IMR-90 (cell line): ENCODE measurements around the gene RP2. TPM values are rescaled to one million over a fixed set of nuclear protein-coding genes. Genes with fewer than 3 reads are reported as not detected.
A peak's percentile ranks its signal among the peaks of the same experiment; 100 is the strongest.

Source experiments
- ATAC-seq: fragments of 200-7000 bp; cut with Tn5 transposase; 2 replicates; pipeline ENCODE4 v1.9.1; 2020; ENCODE audit warnings: low read depth, mild to moderate bottlenecking, moderate library complexity
- BruUV-seq: library from RNA; stranded (reverse); fragments of 400-500 nt; replicated peaks from 2 replicates; lab custom pipeline; 2021; lab: Mats Ljungman, UMichigan
- CTCF ChIA-PET: fragments of 300-600 bp; formaldehyde crosslinking; extraction: SDS; loops from one replicate; lab custom pipeline; 2021; ENCODE audit warnings: antibody characterized with exemption; lab: Yijun Ruan, JAX
- POLR2A ChIA-PET: fragments of 300-600 bp; sonication (Branson Sonifier 250); formaldehyde crosslinking; loops from one replicate; lab custom pipeline; 2022; ENCODE audit warnings: antibody characterized with exemption; ENCODE audit not compliant: unreplicated experiment; lab: Charles Lee
- DNase-seq: peaks from one replicate; pipeline ENCODE4 v3.0.0; 2013
- H2AFZ ChIP-seq: replicated peaks from 2 replicates; pipeline ENCODE3; 2013; ENCODE audit warnings: low read length, mild to moderate bottlenecking; ENCODE audit not compliant: poor library complexity
- H2AK5ac ChIP-seq: 2 replicates; pipeline ENCODE4 v1.6.1; 2013; ENCODE audit warnings: low read depth, low read length, inconsistent platforms
- H2AK9ac ChIP-seq: replicated peaks from 2 replicates; pipeline ENCODE3; 2013; ENCODE audit warnings: mild to moderate bottlenecking, low read depth, low read length, moderate library complexity; ENCODE audit not compliant: poor library complexity
- H2BK120ac ChIP-seq: 2 replicates; pipeline ENCODE4 v1.6.1; 2013; ENCODE audit warnings: low read depth, low read length, inconsistent platforms
- H2BK15ac ChIP-seq: 3 replicates; pipeline ENCODE4 v1.6.1; 2013; ENCODE audit warnings: low read depth, low read length, inconsistent platforms
- H2BK20ac ChIP-seq: 2 replicates; pipeline ENCODE4 v1.6.1; 2013; ENCODE audit warnings: low read depth, mild to moderate bottlenecking, inconsistent platforms, low read length, moderate library complexity
- H2BK5ac ChIP-seq: 2 replicates; pipeline ENCODE4 v1.6.1; 2013; ENCODE audit warnings: mild to moderate bottlenecking, low read depth, low read length, inconsistent platforms; ENCODE audit not compliant: poor library complexity, severe bottlenecking
- H3K14ac ChIP-seq: replicated peaks from 2 replicates; pipeline ENCODE4 v1.6.1; 2013; ENCODE audit warnings: low read depth, low read length, inconsistent platforms
- H3K18ac ChIP-seq: 2 replicates; pipeline ENCODE4 v1.6.1; 2013; ENCODE audit warnings: low read depth, low read length, control low read depth
- H3K23ac ChIP-seq: 2 replicates; pipeline ENCODE4 v1.6.1; 2013; ENCODE audit warnings: low read depth, low read length, inconsistent platforms
- H3K27ac ChIP-seq: 2 replicates; pipeline ENCODE4 v1.5.1; 2013; ENCODE audit warnings: mild to moderate bottlenecking, control low read depth, low read length; ENCODE audit not compliant: insufficient read depth
- H3K27me3 ChIP-seq: 2 replicates; pipeline ENCODE4 v1.6.1; 2013; ENCODE audit warnings: low read length; ENCODE audit not compliant: control insufficient read depth, insufficient read depth
- H3K36me3 ChIP-seq: 2 replicates; pipeline ENCODE4 v1.6.1; 2013; ENCODE audit warnings: low read length, mixed read lengths; ENCODE audit not compliant: control insufficient read depth, insufficient read depth
- H3K4ac ChIP-seq: 2 replicates; pipeline ENCODE4 v1.6.1; 2013; ENCODE audit warnings: low read depth, low read length, inconsistent platforms
- H3K4me1 ChIP-seq: 2 replicates; pipeline ENCODE4 v1.6.1; 2013; ENCODE audit warnings: low read length, mixed read lengths; ENCODE audit not compliant: control insufficient read depth, insufficient read depth
- H3K4me2 ChIP-seq: 2 replicates; pipeline ENCODE4 v1.6.1; 2013; ENCODE audit warnings: low read depth, mild to moderate bottlenecking, control low read depth, low read length, moderate library complexity
- H3K4me3 ChIP-seq: 2 replicates; pipeline ENCODE4 v1.5.1; 2013; ENCODE audit warnings: low read depth, mild to moderate bottlenecking, control low read depth, low read length, moderate library complexity; ENCODE audit not compliant: insufficient read depth
- H3K56ac ChIP-seq: 2 replicates; pipeline ENCODE4 v1.6.1; 2013; ENCODE audit warnings: low read length, inconsistent platforms; ENCODE audit not compliant: insufficient read depth; ENCODE audit errors: extremely low read depth
- H3K79me1 ChIP-seq, 2 experiments: 2 replicates each; pipeline ENCODE4 v1.6.1; 2013; ENCODE audit warnings: low read length in 2 of 2, inconsistent platforms in 1 of 2, low read depth in 1 of 2
- H3K9ac ChIP-seq: 2 replicates; pipeline ENCODE4 v1.6.1; 2013; ENCODE audit warnings: low read depth, low read length, control low read depth
- H3K9me1 ChIP-seq: 2 replicates; pipeline ENCODE4 v1.6.1; 2013; ENCODE audit warnings: low read length, inconsistent platforms; ENCODE audit not compliant: insufficient read depth
- H3K9me3 ChIP-seq: 2 replicates; pipeline ENCODE4 v1.6.1; 2013; ENCODE audit warnings: low read length; ENCODE audit not compliant: control insufficient read depth, insufficient read depth
- H4K20me1 ChIP-seq: 2 replicates; pipeline ENCODE4 v1.6.1; 2013; ENCODE audit warnings: low read length, inconsistent platforms; ENCODE audit not compliant: insufficient read depth
- H4K5ac ChIP-seq: 2 replicates; pipeline ENCODE4 v1.6.1; 2013; ENCODE audit warnings: mild to moderate bottlenecking, low read depth, low read length, control low read depth
- H4K8ac ChIP-seq, 2 experiments: 2 replicates each; pipeline ENCODE4 v1.6.1; 2013; ENCODE audit warnings: low read depth in 2 of 2, low read length in 2 of 2, control low read depth in 1 of 2, inconsistent platforms in 1 of 2
- H4K91ac ChIP-seq: 2 replicates; pipeline ENCODE4 v1.6.1; 2013; ENCODE audit warnings: low read depth, low read length, inconsistent platforms; ENCODE audit not compliant: insufficient read depth
- BHLHE40 ChIP-seq: fragments of 150-350 bp; IDR thresholded peaks from 2 replicates; pipeline ENCODE4 v1.6.1; 2016; ENCODE audit warnings: mild to moderate bottlenecking, low read depth, low read length
- CEBPB ChIP-seq: IDR thresholded peaks from 2 replicates; pipeline ENCODE4 v1.6.1; 2012; ENCODE audit warnings: low read depth, low read length, improper control_type of control experiment
- CHD1 ChIP-seq: IDR thresholded peaks from 2 replicates; pipeline ENCODE4 v1.6.1; 2012; ENCODE audit warnings: low read depth, low read length, improper control_type of control experiment
- FOS ChIP-seq: fragments of 150-350 bp; IDR thresholded peaks from 2 replicates; pipeline ENCODE4 v1.6.1; 2016; ENCODE audit warnings: low read depth, low read length
- MAFK ChIP-seq: IDR thresholded peaks from 2 replicates; pipeline ENCODE4 v1.6.1; 2012; ENCODE audit warnings: low read depth, low read length, improper control_type of control experiment
- MAZ ChIP-seq: IDR thresholded peaks from 2 replicates; pipeline ENCODE4 v1.6.1; 2012; ENCODE audit warnings: low read depth, mild to moderate bottlenecking, low read length, improper control_type of control experiment, moderate library complexity, borderline replicate concordance
- MXI1 ChIP-seq: IDR thresholded peaks from 2 replicates; pipeline ENCODE4 v1.6.1; 2012; ENCODE audit warnings: low read depth, mild to moderate bottlenecking, low read length, moderate library complexity, borderline replicate concordance
- NFE2L2 ChIP-seq: fragments of 150-350 bp; IDR thresholded peaks from 2 replicates; pipeline ENCODE4 v1.6.1; 2016; ENCODE audit warnings: low read depth, mild to moderate bottlenecking, low read length
- POLR2A ChIP-seq: IDR thresholded peaks from 2 replicates; pipeline ENCODE4 v1.6.1; 2012; ENCODE audit warnings: mild to moderate bottlenecking, low read depth, low read length
- RAD21 ChIP-seq: IDR thresholded peaks from 2 replicates; pipeline ENCODE4 v1.6.1; 2012; ENCODE audit warnings: low read length, improper control_type of control experiment
- RCOR1 ChIP-seq: IDR thresholded peaks from 2 replicates; pipeline ENCODE4 v1.6.1; 2012; ENCODE audit warnings: mild to moderate bottlenecking, low read length, improper control_type of control experiment; ENCODE audit not compliant: insufficient replicate concordance
- RFX5 ChIP-seq: IDR thresholded peaks from 2 replicates; pipeline ENCODE4 v1.8.0; 2012; ENCODE audit warnings: low read depth, mild to moderate bottlenecking, low read length, moderate library complexity
- SMC3 ChIP-seq: fragments of 150-350 bp; IDR thresholded peaks from 2 replicates; pipeline ENCODE4 v1.6.1; 2016; ENCODE audit warnings: low read depth, mild to moderate bottlenecking, antibody characterized with exemption, low read length, moderate library complexity
- WGBS, 2 experiments: methylation state at CpG; one replicate each; pipeline versions ENCODE4 v1.1.5 to v1.1.7; 2013; ENCODE audit warnings: missing lambda C conversion rate in 2 of 2; ENCODE audit not compliant: insufficient read length in 1 of 2; ENCODE audit errors: extremely low coverage in 2 of 2; 5-methylcytosine and 5-hydroxymethylcytosine counted together
- dilution Hi-C: fragments of 300-500 bp; cut with HindIII; formaldehyde crosslinking; loops from one replicate; pipeline ENCODE4 v1.14.3; 2018; ENCODE audit warnings: low sequenced_read_pairs; ENCODE audit not compliant: unreplicated experiment
- in situ Hi-C: fragments of 300-500 bp; cut with MboI; formaldehyde crosslinking; loops from 3 replicates; pipeline ENCODE4 v1.14.3; 2019; ENCODE audit warnings: low sequenced_read_pairs, inconsistent platforms, mixed read lengths
- intact Hi-C: fragments of 100-400 bp; cut with micrococcal nuclease; formaldehyde crosslinking; loops from 2 replicates; pipeline ENCODE4 v1.10.0; 2022
- polyA plus RNA-seq, 3 experiments: library from polyadenylated mRNA; depleted of rRNA; stranded (reverse); fragments of >200 nt; gene quantifications; 2 replicates each; pipeline ENCODE4 v1.2.3, GENCODE V29; 2012; ENCODE audit warnings: low replicate concordance in 1 of 3
- total RNA-seq: library from RNA; depleted of rRNA; stranded (reverse); fragments of >200 nt; gene quantifications from 2 replicates; pipeline ENCODE4 v1.2.3, GENCODE V29; 2012
- TF ChIP-seq, protein P1 (sequence below): conservative IDR thresholded peaks from 2 replicates; pipeline ENCODE4 v1.5.1; 2012; ENCODE audit warnings: mild to moderate bottlenecking, low read depth, low read length, improper control_type of control experiment
- TF ChIP-seq, protein P2 (sequence below): fragments of 150-350 bp; IDR thresholded peaks from 2 replicates; pipeline ENCODE4 v1.6.1; 2016; ENCODE audit warnings: low read depth, mild to moderate bottlenecking, low read length, moderate library complexity, borderline replicate concordance
- TF ChIP-seq, protein P3 (sequence below): fragments of 150-350 bp; IDR thresholded peaks from 2 replicates; pipeline ENCODE4 v1.6.1; 2017; ENCODE audit warnings: mild to moderate bottlenecking, antibody characterized with exemption, low read length, low read depth

The RP2 gene
- total and polyA plus RNA-seq, 2 of the 4 experiments (the other 2 are of a cell fraction): 6.8 to 17.0 TPM

DNA sequence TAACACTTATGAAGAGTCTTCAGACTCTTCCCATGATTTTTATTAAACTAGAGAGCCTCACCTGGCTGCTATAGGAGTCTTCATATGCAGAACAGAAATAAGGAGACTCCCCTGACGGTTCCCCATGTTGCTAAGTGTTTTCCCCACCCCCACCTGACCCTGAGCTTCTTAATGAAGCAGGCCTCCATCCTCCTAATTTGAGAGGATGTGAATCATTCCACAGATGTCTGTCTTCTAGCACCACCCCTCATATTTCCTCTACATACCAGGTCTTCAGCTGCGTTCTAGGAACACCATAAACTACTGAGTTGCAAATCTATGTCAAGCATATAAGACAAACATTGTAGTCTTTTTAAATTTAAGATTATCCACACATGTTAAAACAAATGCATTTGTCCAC lies 36.9 kb downstream of the RP2 start:
- ChIA-PET CTCF (interaction anchor here (0.6 kb wide), 1 partner anchor 9 kb away, joined by 3 read pairs; no protein-coding TSS in a partner anchor), POLR2A (no interaction called here)
- Histone ChIP-seq H2BK5ac (peak overlapping the region; percentile 3), H3K9me1 (no peaks in the 10 kb centered on the region), H3K36me3 (no peaks in the 10 kb centered on the region), H3K4me2 (peak overlapping the region; percentile 58; the same call in 1 of the 2 replicates), H2BK20ac (no peak overlapping the region), H4K91ac (no peak overlapping the region), H3K27ac (no peak overlapping the region), H2AK9ac (no peak overlapping the region), H3K4me3 (no peak overlapping the region), H3K27me3 (no peaks in the 10 kb centered on the region), H3K14ac (no peak overlapping the region), H4K20me1 (no peaks in the 10 kb centered on the region), H3K79me1 (peaks cover 0 to 10% of the 10 kb centered on the region in 2 experiments; a peak in 2 of 4 replicates), H4K8ac (no peak overlapping the region), H4K5ac (no peak overlapping the region), H3K23ac (no peak overlapping the region), H3K4me1 (peaks cover 2% of the 10 kb centered on the region), H3K9me3 (no peaks in the 10 kb centered on the region), H3K9ac (no peak overlapping the region), H2AFZ (no peak overlapping the region), H3K56ac (no peak overlapping the region), H2AK5ac (no peak overlapping the region; the same call in 1 of the 2 replicates), H2BK120ac (no peak overlapping the region), H2BK15ac (no peak overlapping the region), H3K18ac (0 out of 2 replicates have a peak overlapping the region, but pooled peaks have one; percentile 27), H3K4ac (no peak overlapping the region)
- intact Hi-C loops (no loop called here), dilution Hi-C loops (no loop called here), in situ Hi-C loops (no loop called here)
- BruUV-seq: no TSS peak
- ATAC-seq: no peak
- peak; percentile 8 for DNase-seq
- TF ChIP-seq MAFK: no peak
- no peak for TF ChIP-seq BHLHE40
- no peak for TF ChIP-seq MAZ
- TF ChIP-seq, protein P1, sequence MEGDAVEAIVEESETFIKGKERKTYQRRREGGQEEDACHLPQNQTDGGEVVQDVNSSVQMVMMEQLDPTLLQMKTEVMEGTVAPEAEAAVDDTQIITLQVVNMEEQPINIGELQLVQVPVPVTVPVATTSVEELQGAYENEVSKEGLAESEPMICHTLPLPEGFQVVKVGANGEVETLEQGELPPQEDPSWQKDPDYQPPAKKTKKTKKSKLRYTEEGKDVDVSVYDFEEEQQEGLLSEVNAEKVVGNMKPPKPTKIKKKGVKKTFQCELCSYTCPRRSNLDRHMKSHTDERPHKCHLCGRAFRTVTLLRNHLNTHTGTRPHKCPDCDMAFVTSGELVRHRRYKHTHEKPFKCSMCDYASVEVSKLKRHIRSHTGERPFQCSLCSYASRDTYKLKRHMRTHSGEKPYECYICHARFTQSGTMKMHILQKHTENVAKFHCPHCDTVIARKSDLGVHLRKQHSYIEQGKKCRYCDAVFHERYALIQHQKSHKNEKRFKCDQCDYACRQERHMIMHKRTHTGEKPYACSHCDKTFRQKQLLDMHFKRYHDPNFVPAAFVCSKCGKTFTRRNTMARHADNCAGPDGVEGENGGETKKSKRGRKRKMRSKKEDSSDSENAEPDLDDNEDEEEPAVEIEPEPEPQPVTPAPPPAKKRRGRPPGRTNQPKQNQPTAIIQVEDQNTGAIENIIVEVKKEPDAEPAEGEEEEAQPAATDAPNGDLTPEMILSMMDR: no peak
- no peak for TF ChIP-seq NFE2L2
- TF ChIP-seq RFX5: no peak
- TF ChIP-seq RAD21: no peak
- TF ChIP-seq, protein P2, sequence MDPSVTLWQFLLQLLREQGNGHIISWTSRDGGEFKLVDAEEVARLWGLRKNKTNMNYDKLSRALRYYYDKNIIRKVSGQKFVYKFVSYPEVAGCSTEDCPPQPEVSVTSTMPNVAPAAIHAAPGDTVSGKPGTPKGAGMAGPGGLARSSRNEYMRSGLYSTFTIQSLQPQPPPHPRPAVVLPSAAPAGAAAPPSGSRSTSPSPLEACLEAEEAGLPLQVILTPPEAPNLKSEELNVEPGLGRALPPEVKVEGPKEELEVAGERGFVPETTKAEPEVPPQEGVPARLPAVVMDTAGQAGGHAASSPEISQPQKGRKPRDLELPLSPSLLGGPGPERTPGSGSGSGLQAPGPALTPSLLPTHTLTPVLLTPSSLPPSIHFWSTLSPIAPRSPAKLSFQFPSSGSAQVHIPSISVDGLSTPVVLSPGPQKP: no peak
- TF ChIP-seq POLR2A: no peak
- no peak for TF ChIP-seq RCOR1
- TF ChIP-seq CHD1: no peak
- no peak for TF ChIP-seq MXI1
- TF ChIP-seq FOS: no peak
- TF ChIP-seq CEBPB: no peak
- TF ChIP-seq SMC3: no peak
- TF ChIP-seq, protein P3, sequence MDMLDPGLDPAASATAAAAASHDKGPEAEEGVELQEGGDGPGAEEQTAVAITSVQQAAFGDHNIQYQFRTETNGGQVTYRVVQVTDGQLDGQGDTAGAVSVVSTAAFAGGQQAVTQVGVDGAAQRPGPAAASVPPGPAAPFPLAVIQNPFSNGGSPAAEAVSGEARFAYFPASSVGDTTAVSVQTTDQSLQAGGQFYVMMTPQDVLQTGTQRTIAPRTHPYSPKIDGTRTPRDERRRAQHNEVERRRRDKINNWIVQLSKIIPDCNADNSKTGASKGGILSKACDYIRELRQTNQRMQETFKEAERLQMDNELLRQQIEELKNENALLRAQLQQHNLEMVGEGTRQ: no peak
- no CpG with 5 or more reads among the region's 2 CpGs for WGBS, 2 experiments
